OCI-M1 (cell line): ENCODE results near the gene HIF1A.
A peak's percentile ranks its signal among the peaks of the same experiment; 100 is the strongest.
"Not testable (repeated sequence)": the region's sequence is repeated elsewhere in the genome, so short reads cannot be mapped to it uniquely, and the experiment has no call there.

Source experiments
- DNase-seq: peaks from one replicate; lab custom pipeline; 2025; lab: John Stamatoyannopoulos, UW

The HIF1A gene

DNA sequence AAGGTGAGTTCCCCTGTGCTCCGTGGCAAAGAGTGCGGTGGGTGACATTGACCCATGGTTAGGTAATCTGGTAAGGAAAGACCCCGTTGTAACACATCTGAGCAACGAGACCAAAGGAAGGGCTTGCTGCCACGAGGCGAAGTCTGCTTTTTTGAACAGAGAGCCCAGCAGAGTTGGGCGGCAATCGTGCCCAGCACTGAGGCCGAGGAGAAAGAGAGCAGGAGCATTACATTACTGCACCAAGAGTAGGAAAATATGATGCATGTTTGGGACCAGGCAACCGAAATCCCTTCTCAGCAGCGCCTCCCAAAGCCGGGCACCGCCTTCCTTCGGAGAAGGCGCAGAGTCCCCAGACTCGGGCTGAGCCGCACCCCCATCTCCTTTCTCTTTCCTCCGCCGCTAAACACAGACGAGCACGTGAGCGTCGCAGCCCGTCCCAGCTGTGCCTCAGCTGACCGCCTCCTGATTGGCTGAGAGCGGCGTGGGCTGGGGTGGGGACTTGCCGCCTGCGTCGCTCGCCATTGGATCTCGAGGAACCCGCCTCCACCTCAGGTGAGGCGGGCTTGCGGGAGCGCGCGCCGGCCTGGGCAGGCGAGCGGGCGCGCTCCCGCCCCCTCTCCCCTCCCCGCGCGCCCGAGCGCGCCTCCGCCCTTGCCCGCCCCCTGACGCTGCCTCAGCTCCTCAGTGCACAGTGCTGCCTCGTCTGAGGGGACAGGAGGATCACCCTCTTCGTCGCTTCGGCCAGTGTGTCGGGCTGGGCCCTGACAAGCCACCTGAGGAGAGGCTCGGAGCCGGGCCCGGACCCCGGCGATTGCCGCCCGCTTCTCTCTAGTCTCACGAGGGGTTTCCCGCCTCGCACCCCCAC lies at the start of gene HIF1A:
Gene HIF1A (plus strand): TSS at position 684 of the 865 bp plus-strand sequence. CDS start 292 bp downstream, outside the sequence.
- peak; percentile 97 for DNase-seq

DNA sequence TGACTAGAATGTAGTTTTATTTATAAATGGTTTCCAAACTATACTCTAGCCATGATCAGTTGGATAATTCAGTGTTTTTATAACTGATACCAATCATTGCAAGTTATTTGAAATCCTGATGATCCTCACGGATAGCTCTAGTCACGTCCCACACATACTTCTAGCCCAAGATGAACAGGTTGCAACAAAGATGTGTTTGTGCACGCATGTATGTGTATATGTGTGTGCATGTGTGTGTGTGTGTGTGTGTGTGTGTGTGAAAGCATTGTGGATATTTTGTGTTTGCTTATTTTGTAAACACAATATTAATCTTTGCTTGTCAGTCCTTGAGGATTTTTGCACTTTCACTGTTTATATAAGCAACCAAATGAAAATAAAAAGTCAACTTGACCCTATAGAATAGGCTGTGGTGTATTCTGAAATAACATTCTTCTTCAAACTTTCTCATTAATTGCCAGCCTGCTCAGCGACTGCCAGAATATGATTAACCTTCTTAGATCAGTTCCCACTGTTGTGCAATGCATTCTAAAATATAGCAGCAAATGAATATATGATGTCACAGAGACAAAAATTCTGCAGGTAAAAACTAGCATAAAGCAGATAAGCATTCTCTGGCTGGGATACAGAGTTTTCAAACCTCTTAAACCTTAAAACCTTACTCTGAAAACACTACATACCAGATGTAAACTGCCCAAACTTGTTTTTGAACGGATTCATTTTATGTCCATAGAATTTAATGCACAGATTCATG lies 48.8 kb upstream of the HIF1A start:
- no peak for DNase-seq

DNA sequence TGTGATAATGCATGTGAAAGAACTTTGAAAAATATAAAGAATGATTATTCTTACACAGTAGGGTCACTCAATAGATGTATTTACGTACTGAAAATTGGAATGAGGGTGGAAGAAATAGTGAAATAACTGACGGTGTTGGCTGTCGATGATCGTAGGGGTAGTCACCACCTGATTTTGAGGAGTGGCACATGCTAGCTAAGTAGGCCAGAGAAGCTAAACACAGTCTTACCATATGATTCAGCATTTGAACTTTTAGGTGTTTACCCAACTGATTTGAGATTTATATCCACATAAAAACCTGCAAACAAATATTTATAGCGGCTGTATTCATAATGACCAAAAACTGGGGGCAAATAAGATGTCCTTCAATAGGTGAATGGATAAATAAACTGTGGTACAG lies 47.6 kb upstream of the HIF1A start:
- DNase-seq = no peak

DNA sequence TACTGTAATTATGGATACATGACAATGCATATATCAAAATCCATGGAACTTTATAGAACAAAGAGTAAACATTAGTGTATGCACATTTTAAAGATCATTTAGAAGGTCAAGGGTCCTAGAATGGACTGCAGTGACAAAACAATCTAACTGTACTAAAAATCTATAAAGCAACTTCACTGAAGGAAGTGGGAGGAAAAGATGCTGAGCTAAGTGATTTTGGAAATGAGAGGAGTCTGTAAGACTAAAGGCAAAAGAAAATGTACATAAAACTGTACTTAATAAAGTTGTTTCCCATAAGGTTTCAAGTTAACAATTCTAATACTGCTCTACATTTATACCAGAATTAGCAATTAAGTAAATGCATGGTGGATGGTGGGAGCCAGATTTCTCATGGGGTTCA lies 46.9 kb upstream of the HIF1A start:
- no peak for DNase-seq

DNA sequence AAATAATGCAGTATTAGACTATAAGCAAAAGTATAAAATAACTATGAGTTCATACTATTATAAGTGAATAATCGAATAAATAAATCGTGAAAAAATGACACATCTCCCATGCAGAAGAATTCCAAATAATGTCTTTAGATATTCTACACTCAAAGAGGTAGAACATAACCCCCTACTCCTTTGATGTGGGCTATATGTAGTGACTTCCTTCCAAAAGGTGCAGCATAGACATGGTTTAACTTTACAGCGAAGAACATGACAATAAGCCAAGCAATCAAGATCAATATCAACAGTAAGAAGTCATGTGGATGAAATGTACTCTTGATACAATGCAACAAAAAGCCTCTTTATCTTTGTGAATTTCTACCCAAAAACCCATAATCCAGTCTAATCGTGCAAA lies 46.0 kb upstream of the HIF1A start:
- no peak for DNase-seq

DNA sequence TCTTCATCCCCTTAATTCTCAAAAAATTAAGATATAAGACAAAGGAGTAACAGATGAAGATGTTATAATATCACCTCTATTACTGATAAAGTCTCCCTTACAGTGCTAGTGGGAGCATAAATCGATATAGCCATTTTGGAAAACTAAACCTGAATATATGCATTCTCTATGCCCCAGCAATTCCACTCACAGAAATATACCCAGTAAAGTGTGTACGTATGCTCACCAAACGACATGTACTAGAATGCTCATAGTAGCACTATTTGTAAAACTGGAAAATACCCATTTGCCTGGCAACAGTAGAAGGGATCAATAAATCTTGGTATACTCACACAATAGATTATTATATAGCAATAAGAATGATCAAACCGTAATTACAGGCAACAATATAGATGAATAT lies 44.0 kb upstream of the HIF1A start:
- no peak for DNase-seq

DNA sequence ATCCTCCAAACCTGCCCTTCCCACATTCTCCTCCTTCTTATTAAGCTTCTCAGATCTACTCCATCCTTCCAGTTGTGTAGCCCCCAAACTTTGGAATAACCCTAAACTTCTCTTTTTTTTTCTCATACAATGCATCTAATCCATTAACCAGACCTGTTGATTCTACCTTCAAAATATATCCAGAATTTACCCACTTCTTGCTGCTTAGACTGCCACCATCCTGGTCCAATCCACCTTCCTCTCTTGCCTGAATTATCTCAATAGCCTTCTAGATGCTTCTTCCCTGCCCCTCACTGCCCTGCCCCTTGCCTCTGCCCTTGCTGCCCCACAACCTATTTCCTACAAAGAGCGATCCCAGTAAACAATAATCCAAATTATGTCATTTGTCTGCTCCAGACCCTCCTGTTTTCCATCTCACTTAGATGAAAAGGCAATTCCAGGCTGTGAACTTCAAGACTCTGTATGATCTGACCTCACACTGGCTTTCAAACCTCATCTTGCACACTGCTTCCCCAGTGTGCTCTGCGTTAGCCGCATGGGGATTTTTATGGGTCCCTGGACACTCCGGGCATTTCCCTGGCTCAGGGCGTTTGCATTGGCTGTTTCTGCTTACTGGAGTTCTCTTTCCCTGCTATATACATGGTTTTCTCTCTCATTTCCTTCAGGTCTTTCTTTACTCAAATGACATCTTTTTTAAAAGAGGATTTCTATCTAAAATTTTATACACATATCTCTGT lies 42.6 kb upstream of the HIF1A start:
- DNase-seq = no peak

DNA sequence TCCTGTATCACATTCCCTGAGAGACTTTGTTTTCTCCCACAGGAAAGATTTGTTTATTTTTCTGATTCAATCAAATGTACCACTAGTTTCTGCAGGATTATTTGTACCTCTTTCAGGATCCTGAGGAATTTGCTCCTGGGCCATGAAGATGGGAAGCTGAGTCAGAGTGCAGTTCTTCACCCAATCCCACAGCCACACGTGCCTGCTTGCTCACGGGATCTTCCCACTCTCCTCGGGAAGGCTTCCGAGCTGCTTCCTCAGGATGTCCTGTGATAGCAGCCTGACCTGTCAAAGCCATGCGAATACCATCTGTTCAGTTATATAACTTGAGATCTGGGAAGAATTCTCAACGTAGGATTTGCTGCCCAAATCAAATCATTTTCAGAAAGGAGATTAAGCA lies 41.8 kb upstream of the HIF1A start:
- DNase-seq = no peak

DNA sequence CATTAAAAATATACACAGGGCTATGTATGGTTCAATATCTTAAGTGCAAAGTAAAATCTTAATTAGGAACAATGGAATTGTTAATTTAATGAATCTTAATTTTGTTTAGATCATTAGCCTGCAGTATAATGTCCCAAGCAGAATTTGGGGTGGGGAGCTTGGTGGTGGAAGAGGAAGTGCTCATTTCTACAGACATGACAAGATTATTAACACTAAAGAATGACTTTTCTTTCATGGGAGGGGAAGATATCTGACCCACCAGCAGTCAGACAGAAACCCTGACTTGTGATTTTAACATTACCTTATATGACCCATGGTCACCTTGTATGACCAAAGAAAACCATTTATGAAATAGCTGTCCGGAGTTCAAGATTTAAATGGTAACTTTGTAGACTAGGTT lies 41.3 kb upstream of the HIF1A start:
- DNase-seq = no peak

DNA sequence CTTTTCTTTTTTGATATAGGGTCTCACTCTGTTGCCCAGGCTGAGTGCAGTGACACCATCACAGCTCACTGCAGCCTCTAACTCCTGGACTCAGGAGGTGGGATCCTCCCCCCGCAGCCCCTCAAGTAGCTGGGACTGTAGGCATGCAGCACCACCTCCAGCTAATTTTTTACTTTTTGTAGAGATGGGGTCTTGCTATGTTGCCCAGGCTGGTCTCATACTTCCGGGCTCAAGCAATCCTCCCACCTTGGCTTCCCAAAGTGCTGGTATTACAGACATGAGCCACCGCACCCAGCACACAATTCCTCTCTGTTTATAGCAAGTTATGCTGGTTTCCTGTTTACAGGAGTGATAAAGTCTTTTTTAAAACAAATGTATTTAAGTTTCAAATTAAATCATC lies 39.5 kb upstream of the HIF1A start:
- no peak for DNase-seq

DNA sequence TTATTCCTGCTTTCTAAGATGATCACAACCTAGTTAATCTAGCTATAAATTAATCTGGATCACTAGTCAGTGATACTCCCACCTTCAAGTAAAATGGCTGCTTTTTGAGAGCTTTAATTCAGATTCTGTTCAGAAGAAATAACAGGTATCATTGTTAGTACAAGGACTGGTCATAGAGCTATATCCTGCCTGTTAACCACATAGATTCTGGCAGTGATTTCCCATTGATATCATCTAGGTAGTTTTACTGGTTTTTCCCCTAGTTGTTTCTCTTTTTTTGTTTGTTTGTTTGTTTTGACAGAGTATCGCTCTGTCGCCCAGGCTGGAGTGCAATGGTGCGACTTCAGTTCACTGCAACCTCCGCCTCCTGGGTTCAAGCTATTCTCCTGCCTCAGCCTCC lies 39.0 kb upstream of the HIF1A start:
- no peak for DNase-seq

DNA sequence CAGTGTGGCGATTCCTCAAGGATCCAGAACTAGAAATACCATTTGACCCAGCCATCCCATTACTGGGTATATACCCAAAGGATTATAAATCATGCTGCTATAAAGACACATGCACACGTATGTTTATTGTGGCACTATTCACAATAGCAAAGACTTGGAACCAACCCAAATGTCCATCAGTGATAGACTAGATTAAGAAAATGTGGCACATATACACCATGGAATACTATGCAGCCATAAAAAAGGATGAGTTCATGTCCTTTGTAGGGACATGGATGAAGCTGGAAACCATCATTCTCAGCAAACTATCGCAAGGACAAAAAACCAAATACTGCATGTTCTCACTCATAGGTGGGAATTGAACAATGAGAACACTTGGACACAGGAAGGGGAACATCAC lies 37.2 kb upstream of the HIF1A start:
- not testable (repeated sequence) for DNase-seq

DNA sequence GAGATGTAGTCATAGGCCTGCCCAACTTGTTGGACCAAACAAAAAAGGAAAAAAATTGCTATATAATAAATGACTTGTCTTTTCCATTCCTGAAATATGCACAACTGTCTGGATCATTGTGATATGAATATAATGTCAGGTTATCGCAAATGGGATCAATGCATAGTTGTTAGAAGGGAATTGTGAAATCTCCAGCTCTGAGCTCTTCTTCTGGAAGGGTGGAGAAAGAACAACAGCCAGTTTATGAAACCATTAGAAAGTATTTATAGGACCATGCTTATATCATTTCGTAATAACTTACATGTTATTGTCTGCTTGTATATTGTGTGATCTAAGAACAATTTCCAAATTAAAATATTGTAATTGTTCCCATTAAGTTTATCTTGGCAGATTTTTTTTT lies 35.7 kb upstream of the HIF1A start:
- no peak for DNase-seq

DNA sequence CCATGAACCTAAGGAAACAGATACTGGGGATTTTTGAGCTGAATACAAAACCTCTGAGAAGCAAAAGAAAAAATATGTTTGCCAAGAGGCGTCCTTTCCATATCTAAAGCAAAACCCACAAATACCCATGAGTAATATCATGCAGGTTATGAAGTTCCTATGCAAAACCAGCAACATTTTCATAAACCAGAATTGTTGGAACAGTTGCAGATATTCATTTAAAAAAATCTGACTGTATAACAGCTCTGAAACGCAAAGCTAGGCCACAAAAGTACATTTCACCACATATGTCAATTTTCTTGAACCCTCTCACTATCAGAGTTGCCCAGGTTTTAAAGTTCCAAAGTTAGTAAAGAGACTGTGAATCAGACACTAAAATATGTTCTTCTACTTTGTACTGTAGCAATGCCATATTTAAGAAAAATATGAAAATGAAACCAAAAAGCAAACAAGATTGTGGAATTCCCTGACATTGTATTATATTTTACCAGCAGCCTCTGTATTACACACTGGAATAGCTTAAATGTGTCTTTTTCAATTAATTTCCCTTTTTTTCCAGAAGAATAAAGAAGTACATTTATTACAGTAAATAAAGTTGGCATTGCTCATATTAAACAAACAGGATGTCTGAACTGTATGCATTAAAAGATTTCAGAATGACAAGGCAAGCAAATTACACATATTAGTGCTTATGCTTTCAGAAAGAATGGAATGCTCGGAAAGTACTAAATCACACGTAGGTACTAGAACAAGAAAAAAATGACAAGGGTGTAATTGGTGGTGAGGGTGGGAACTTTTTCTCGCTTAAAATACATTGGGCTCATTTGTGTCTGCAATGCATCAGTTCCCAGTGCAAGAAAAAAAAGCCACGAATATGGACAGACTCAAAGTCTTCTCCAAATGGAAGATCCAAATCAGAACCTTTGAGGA lies 33.6 kb upstream of the HIF1A start:
- DNase-seq = no peak

DNA sequence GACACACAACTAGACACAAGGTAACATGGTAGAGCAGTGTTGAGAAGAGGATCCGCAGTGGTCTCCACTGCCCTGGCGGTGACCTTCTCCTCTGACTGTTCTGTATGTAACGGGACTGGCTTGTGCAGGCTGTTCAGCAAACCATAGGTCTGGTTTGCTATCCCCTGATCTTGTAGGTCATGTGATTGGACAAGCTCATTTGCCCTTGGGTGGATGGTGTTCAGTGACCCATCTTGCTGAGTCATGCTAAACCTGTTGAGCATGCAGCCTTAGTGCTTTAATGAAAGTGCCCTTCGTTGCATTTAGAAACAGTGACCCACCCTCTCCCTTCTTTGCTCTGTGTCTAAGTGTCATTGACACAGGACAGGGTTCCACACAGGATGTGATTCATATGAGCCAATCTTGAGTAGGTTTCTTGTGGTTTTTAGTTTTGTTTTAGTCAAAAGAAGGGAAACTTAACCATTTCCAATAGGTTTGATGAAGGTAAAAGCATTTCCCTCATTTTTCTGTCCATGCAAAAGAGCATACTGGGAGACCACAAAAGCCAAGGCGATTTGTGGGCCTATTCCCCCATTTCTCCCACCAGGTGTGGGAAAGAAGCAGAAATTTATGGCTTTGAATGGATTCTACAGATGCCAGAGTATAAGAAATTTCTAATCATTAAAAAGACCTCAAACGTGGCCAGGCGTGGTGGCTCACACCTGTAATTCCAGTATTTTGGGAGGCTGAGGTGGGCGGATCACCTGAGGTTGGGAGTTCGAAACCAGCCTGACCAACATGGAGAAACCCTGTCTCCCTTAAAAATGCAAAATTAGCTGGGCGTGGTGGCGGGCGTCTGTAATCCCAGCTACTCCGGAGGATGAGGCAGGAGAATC lies 32.6 kb upstream of the HIF1A start:
- DNase-seq = peak; percentile 39

DNA sequence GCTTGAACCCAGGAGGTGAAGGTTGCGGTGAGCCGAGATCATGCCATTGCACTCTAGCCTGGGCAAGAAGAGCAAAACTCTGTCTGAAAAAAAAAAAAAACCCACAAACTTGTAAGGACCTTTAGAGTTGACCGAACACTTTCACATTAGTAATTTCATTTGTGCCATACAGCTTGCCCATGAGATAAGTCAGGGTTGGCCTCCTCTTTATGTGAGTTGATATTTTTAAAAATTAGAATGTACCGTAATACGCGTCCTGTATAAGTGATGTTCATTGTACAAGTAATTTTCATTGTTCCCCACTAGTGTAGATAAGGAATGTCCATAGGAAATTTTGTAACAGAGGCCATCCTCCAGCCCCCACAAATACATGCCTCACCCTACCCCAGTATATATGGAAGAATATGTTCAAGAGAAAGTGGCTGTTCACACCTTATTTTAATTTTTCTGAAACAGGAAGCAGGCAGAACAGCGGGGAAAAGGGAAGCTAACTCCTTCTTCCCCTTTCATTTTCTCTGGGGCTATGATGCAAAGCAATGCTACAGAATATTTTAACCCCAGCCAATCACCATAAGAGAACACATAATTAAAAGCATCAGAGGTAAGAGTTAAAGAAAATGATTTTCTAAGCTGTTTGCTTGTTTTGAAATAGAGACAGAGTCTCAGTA lies 31.9 kb upstream of the HIF1A start:
- DNase-seq = peak; percentile 45

DNA sequence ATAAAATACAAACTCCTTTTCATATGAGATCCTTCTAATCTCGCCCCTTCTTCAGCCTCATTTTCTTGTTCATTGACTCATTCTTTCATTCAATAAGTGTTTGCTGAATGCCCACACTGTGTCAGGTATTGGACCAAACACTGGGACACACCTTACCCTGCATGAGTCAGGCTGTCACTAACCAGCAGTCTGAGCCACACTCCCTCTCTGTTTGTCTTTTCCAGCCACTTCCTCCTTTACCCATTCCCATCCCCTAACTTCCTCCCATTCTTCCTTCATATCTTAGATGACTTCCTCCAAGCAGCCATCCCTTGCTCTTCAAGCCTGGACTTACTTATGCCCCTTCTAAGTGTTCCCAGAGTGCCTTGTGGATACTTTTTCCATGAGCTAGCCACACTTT lies 27.0 kb upstream of the HIF1A start:
- no peak for DNase-seq

DNA sequence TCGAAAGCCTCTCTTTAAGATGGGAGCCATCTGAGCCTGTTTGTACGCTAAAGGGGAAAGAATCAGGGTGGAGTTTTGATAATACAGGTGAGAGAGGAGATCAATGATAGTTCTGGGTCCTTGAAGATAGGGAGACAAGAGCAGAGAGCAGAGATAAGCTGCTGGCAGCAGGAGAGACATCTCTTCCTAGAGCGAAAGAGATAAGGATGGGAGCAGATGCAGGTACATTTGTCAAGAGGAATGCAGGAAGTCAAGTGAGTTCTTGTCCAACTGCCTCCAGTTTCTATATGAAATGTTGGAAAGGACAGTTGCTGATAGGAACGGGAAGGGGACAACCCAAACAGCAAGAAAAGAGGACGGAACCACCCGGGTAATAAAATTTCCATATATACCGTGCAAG lies 24.7 kb upstream of the HIF1A start:
- DNase-seq = no peak

DNA sequence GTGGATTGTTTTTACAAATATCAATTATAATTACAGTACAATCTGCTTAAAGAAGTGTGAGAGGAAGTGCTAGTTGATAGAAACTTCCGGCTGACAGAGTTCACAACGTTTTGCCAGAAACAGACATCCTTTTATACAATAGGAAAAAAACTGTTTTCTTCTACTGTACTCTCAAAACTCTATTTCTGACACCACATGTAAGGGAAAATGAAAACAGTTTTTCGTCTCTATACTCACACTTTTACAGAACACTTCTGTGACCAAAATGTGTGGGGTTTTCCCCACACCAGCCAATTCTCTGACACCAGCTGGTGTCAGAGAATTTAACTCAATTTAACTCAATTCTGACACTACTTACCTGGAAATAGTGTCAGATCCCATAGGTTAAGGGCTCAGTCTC lies 24.2 kb upstream of the HIF1A start:
- no peak for DNase-seq

DNA sequence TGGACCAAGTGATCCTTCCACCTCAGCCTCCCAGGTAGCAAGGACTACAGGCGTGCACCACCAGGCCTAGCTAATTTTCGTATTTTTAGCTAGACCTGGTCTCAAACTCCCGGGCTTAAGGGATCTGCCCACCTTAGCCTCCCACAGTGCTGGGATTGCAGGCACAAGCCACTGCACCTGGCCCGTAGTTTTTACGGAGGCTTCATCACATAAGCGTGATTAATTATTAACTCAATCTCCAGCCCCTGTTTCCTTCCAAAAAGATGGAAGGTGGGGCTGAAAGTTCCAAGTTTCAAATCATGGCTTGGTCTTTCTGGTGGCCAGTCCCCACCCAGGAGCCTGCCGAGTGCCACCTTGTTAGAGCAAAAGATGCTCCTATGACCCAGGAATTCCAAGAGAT lies 22.5 kb upstream of the HIF1A start:
- no peak for DNase-seq
